ENCODE results near the gene CACNA2D3. TPM values are rescaled to one million over a fixed set of nuclear protein-coding genes. Genes with fewer than 3 reads are reported as not detected.

The CACNA2D3 gene
- total RNA-seq, 1 experiment from 2014 or later = 0.59 TPM

- no peak overlapping the region for H2AFZ ChIP-seq
- H3F3A ChIP-seq (ENCODE audit: insufficient read depth, low read depth) = no peaks in the 10 kb centered on the region
- DNase-seq = no peak
- no peak overlapping the region for H3K4me2 ChIP-seq
- H3K27ac ChIP-seq = no peak overlapping the region
- ChIA-PET POLR2A (ENCODE audit: unreplicated experiment) (no interaction called here), CTCF (no interaction called here)
- peaks cover 17% of the 10 kb centered on the region for H3K4me1 ChIP-seq (replicated peaks; ENCODE audit: insufficient read depth)
- no peaks in the 10 kb centered on the region for H3K9me2 ChIP-seq (ENCODE audit: insufficient read depth)
- TF ChIP-seq EZH2 (IDR thresholded peaks at IDR 0.05; ENCODE audit: low read depth) = no peak
- TF ChIP-seq, protein P1, sequence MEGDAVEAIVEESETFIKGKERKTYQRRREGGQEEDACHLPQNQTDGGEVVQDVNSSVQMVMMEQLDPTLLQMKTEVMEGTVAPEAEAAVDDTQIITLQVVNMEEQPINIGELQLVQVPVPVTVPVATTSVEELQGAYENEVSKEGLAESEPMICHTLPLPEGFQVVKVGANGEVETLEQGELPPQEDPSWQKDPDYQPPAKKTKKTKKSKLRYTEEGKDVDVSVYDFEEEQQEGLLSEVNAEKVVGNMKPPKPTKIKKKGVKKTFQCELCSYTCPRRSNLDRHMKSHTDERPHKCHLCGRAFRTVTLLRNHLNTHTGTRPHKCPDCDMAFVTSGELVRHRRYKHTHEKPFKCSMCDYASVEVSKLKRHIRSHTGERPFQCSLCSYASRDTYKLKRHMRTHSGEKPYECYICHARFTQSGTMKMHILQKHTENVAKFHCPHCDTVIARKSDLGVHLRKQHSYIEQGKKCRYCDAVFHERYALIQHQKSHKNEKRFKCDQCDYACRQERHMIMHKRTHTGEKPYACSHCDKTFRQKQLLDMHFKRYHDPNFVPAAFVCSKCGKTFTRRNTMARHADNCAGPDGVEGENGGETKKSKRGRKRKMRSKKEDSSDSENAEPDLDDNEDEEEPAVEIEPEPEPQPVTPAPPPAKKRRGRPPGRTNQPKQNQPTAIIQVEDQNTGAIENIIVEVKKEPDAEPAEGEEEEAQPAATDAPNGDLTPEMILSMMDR (conservative IDR thresholded peaks at IDR 0.05) = no peak
- H3K9me3 ChIP-seq (ENCODE audit: insufficient read depth, low read depth) = no peaks in the 10 kb centered on the region
- H3K79me2 ChIP-seq (ENCODE audit: low read depth) = no peaks in the 10 kb centered on the region
- no peaks in the 10 kb centered on the region for H3K27me3 ChIP-seq (ENCODE audit: insufficient read depth, low read depth)
- BruUV-seq (replicated peaks) = no TSS peak
- no peaks in the 10 kb centered on the region for H3K36me3 ChIP-seq (ENCODE audit: low read depth)
- no peak overlapping the region for H3K4me3 ChIP-seq
- no peaks in the 10 kb centered on the region for H4K20me1 ChIP-seq (ENCODE audit: insufficient read depth)
- intact Hi-C loops (cut with micrococcal nuclease; ENCODE audit: unreplicated experiment) = no loop called here
Observed at GRCh38 chr3:54957711-54958110, 835.4 kb downstream of the CACNA2D3 start.

- Histone ChIP-seq H3K4me2 (no peak overlapping the region), H3K27ac (no peak overlapping the region), H2AFZ (no peak overlapping the region), H3K9me2 (ENCODE audit: insufficient read depth) (no peaks in the 10 kb centered on the region), H3K4me1 (replicated peaks; ENCODE audit: insufficient read depth) (no peaks in the 10 kb centered on the region), H4K20me1 (ENCODE audit: insufficient read depth) (no peaks in the 10 kb centered on the region), H3F3A (ENCODE audit: insufficient read depth, low read depth) (no peaks in the 10 kb centered on the region), H3K36me3 (ENCODE audit: low read depth) (no peaks in the 10 kb centered on the region), H3K79me2 (ENCODE audit: low read depth) (no peaks in the 10 kb centered on the region), H3K4me3 (no peak overlapping the region), H3K27me3 (ENCODE audit: insufficient read depth, low read depth) (no peaks in the 10 kb centered on the region), H3K9me3 (ENCODE audit: insufficient read depth, low read depth) (no peaks in the 10 kb centered on the region)
- no TSS peak for BruUV-seq (replicated peaks)
- intact Hi-C loops (cut with micrococcal nuclease; ENCODE audit: unreplicated experiment) = no loop called here
- TF ChIP-seq EZH2 (IDR thresholded peaks at IDR 0.05; ENCODE audit: low read depth) = no peak
- TF ChIP-seq, protein P1 (conservative IDR thresholded peaks at IDR 0.05) = no peak
- ChIA-PET POLR2A (ENCODE audit: unreplicated experiment) (no interaction called here), CTCF (no interaction called here)
- no peak for DNase-seq
Observed at GRCh38 chr3:54960082-54960481, 837.7 kb downstream of the CACNA2D3 start.

DNA sequence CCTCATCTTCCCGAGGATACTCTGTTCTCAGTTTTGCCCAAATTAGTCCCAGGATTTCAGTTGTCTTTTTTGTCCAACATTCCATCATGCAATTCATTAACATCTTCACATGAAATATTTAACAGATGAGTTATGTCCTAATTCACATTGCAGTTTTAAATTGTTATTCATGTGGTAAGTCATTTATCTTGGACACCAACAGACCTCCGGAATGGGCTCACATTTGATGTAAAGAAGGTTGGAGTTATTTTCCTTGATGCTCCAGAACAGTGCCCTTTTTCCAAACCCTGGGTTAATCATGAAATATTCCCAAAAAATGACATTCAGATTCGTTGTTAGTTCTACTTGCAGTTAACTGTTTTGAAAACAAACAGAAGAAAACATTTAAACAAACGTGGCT, 838.3 kb downstream of the CACNA2D3 start:
- H3K4me2 ChIP-seq = no peak overlapping the region
- no peaks in the 10 kb centered on the region for H3K4me1 ChIP-seq (replicated peaks; ENCODE audit: insufficient read depth)
- ChIA-PET CTCF (no interaction called here), POLR2A (ENCODE audit: unreplicated experiment) (interaction anchor here (0.6 kb wide), 1 partner anchor 116 kb away, joined by 3 read pairs; no protein-coding TSS in a partner anchor)
- no peak overlapping the region for H2AFZ ChIP-seq
- no peaks in the 10 kb centered on the region for H3K27me3 ChIP-seq (ENCODE audit: insufficient read depth, low read depth)
- DNase-seq = no peak
- intact Hi-C loops (cut with micrococcal nuclease; ENCODE audit: unreplicated experiment) = no loop called here
- H3K79me2 ChIP-seq (ENCODE audit: low read depth) = no peaks in the 10 kb centered on the region
- no peak overlapping the region for H3K27ac ChIP-seq
- BruUV-seq (replicated peaks) = no TSS peak
- H3K9me2 ChIP-seq (ENCODE audit: insufficient read depth) = no peaks in the 10 kb centered on the region
- no peaks in the 10 kb centered on the region for H4K20me1 ChIP-seq (ENCODE audit: insufficient read depth)
- TF ChIP-seq EZH2 (IDR thresholded peaks at IDR 0.05; ENCODE audit: low read depth) = no peak
- no peak overlapping the region for H3K4me3 ChIP-seq
- no peaks in the 10 kb centered on the region for H3K36me3 ChIP-seq (ENCODE audit: low read depth)
- H3F3A ChIP-seq (ENCODE audit: insufficient read depth, low read depth) = no peaks in the 10 kb centered on the region
- no peaks in the 10 kb centered on the region for H3K9me3 ChIP-seq (ENCODE audit: insufficient read depth, low read depth)

- H3K4me3 ChIP-seq = no peak overlapping the region
- H3K4me1 ChIP-seq (replicated peaks; ENCODE audit: insufficient read depth) = no peaks in the 10 kb centered on the region
- no peak for TF ChIP-seq EZH2 (IDR thresholded peaks at IDR 0.05; ENCODE audit: low read depth)
- TF ChIP-seq, protein P1 (conservative IDR thresholded peaks at IDR 0.05) = no peak
- no peaks in the 10 kb centered on the region for H3K9me3 ChIP-seq (ENCODE audit: insufficient read depth, low read depth)
- no peaks in the 10 kb centered on the region for H3K79me2 ChIP-seq (ENCODE audit: low read depth)
- no peaks in the 10 kb centered on the region for H4K20me1 ChIP-seq (ENCODE audit: insufficient read depth)
- H3K27ac ChIP-seq = no peak overlapping the region
- ChIA-PET POLR2A (ENCODE audit: unreplicated experiment) (no interaction called here), CTCF (no interaction called here)
- H3K9me2 ChIP-seq (ENCODE audit: insufficient read depth) = no peaks in the 10 kb centered on the region
- intact Hi-C loops (cut with micrococcal nuclease; ENCODE audit: unreplicated experiment) = no loop called here
- DNase-seq = no peak
- BruUV-seq (replicated peaks) = no TSS peak
- H3K27me3 ChIP-seq (ENCODE audit: insufficient read depth, low read depth) = no peaks in the 10 kb centered on the region
- H3K4me2 ChIP-seq = no peak overlapping the region
- H3F3A ChIP-seq (ENCODE audit: insufficient read depth, low read depth) = no peaks in the 10 kb centered on the region
- no peaks in the 10 kb centered on the region for H3K36me3 ChIP-seq (ENCODE audit: low read depth)
- H2AFZ ChIP-seq = no peak overlapping the region
Observed at GRCh38 chr3:54962200-54962599, 839.8 kb downstream of the CACNA2D3 start.

Measured in PC-9 (cell line).